K562 (cell line): ENCODE results near the gene TMEM131. TPM values are rescaled to one million over a fixed set of nuclear protein-coding genes. Genes with fewer than 3 reads are reported as not detected.

ENCODE experiments used
- ATAC-seq: fragments of 200-7000 bp; cut with Tn5 transposase; 3 replicates; pipeline ENCODE4 v1.9.1; 2020; ENCODE audit warnings: moderate library complexity
- BruUV-seq: library from RNA; stranded (reverse); fragments of 400-500 nt; replicated peaks from 2 replicates; lab custom pipeline; 2021; lab: Mats Ljungman, UMichigan
- CTCF ChIA-PET: fragments of 300-600 bp; formaldehyde crosslinking; extraction: SDS; loops from one replicate; lab custom pipeline; 2021; ENCODE audit warnings: low intra/inter-chr PET ratio; lab: Yijun Ruan, JAX
- POLR2A ChIA-PET: fragments of 300-600, 350-650 bp; sonication (Branson Sonifier 250); formaldehyde crosslinking; extraction: SDS; loops from one replicate; lab custom pipeline; 2021; ENCODE audit warnings: antibody characterized with exemption, inconsistent platforms; lab: Yijun Ruan, JAX
- DNase-seq, 4 experiments: peaks; one replicate each; pipeline versions ENCODE4 v3.0.0 to v3.0.0-alpha.2; 2011 to 2018; ENCODE audit warnings: low spot score in 3 of 4, mixed read lengths in 3 of 4; ENCODE audit errors: extremely low read depth in 1 of 4
- FAIRE-seq: peaks from 2 replicates; lab custom pipeline; 2011; peaks lifted over from hg19 to GRCh38; lab: Jason Lieb, UNC
- H2AFZ ChIP-seq: 2 replicates; pipeline ENCODE4 v1.6.0; 2011; ENCODE audit warnings: low read depth, low read length, control low read depth, inconsistent platforms
- H3K27ac ChIP-seq: fragments of 200-600 bp; 3 replicates; pipeline ENCODE4 v1.8.0; 2011; ENCODE audit warnings: low read depth, mild to moderate bottlenecking, control low read depth, inconsistent platforms, low read length, moderate library complexity, mixed read lengths; ENCODE audit errors: extremely low read depth
- H3K27me3 ChIP-seq, 2 experiments: fragments of 300-600 bp in 1 of 2; 2 replicates in 1 of 2; 3 replicates in 1 of 2; pipeline versions ENCODE4 v1.6.0 to v1.8.0; 2011; ENCODE audit warnings: inconsistent platforms in 2 of 2, low read length in 2 of 2, mild to moderate bottlenecking in 1 of 2, mixed read lengths in 1 of 2, moderate library complexity in 1 of 2; ENCODE audit not compliant: control insufficient read depth in 2 of 2, insufficient read depth in 2 of 2
- H3K36me3 ChIP-seq: fragments of 300-600 bp; 3 replicates; pipeline ENCODE4 v1.8.0; 2011; ENCODE audit warnings: mild to moderate bottlenecking, low read length, inconsistent platforms; ENCODE audit not compliant: control insufficient read depth, insufficient read depth
- H3K4me1 ChIP-seq, 2 experiments: fragments of 200-600 bp in 1 of 2; replicated peaks in 1 of 2; 2 replicates in 1 of 2; 3 replicates in 1 of 2; pipeline versions ENCODE4 v1.5.1 to v1.8.0; 2011; ENCODE audit warnings: inconsistent platforms in 2 of 2, low read length in 2 of 2, mild to moderate bottlenecking in 1 of 2, mixed read lengths in 1 of 2, moderate library complexity in 1 of 2; ENCODE audit not compliant: control insufficient read depth in 2 of 2, insufficient read depth in 2 of 2
- H3K4me2 ChIP-seq: 2 replicates; pipeline ENCODE4 v1.6.1; 2011; ENCODE audit warnings: low read length, control low read depth, inconsistent platforms, mixed read lengths; ENCODE audit not compliant: insufficient read depth
- H3K4me3 ChIP-seq: fragments of 200-600 bp; sonication (generic), shearing (Covaris generic); 2 replicates; pipeline ENCODE4 v1.5.1; 2016; ENCODE audit warnings: control low read depth, inconsistent platforms
- H3K79me2 ChIP-seq: fragments of 200-600 bp; 3 replicates; pipeline ENCODE4 v1.8.0; 2011; ENCODE audit warnings: low read length, inconsistent platforms; ENCODE audit not compliant: control insufficient read depth, insufficient read depth
- H3K9ac ChIP-seq, 2 experiments: 2 replicates each; pipeline versions ENCODE4 v1.6.0 to v1.6.1; 2011; ENCODE audit warnings: low read depth in 2 of 2, low read length in 2 of 2, control low read depth in 1 of 2, inconsistent platforms in 1 of 2, mild to moderate bottlenecking in 1 of 2, mixed read lengths in 1 of 2; ENCODE audit not compliant: insufficient read depth in 1 of 2
- H3K9me1 ChIP-seq: one replicate; pipeline ENCODE4 v1.6.0; 2011; ENCODE audit warnings: inconsistent platforms, mild to moderate bottlenecking, low read length, moderate library complexity; ENCODE audit not compliant: control insufficient read depth, insufficient read depth
- H3K9me3 ChIP-seq: replicated peaks from 2 replicates; pipeline ENCODE4 v1.5.1; 2011; ENCODE audit warnings: low read depth, low read length, inconsistent platforms; ENCODE audit not compliant: control insufficient read depth, insufficient read depth
- H4K20me1 ChIP-seq: replicated peaks from 2 replicates; pipeline ENCODE4 v1.6.1; 2011; ENCODE audit warnings: low read length, inconsistent platforms, mixed read lengths; ENCODE audit not compliant: control insufficient read depth, insufficient read depth
- CSDE1 ChIP-seq, 2 experiments: fragments of 450-650 bp; IDR thresholded peaks; 2 replicates each; pipeline ENCODE4 v1.6.1; 2016; ENCODE audit warnings: mild to moderate bottlenecking in 1 of 2
- EGR1 ChIP-seq: fragments of 450-650 bp; conservative IDR thresholded peaks from 2 replicates; pipeline ENCODE4 v1.6.1; 2017; ENCODE audit warnings: mild to moderate bottlenecking
- ELF4 ChIP-seq: fragments of 450-650 bp; formaldehyde crosslinking; IDR thresholded peaks from 2 replicates; pipeline ENCODE4 v1.4.0; 2022; ENCODE audit warnings: missing genetic modification characterization
- FOSL1 ChIP-seq: fragments of 200-800 bp; sonication (Bioruptor generic); conservative IDR thresholded peaks from 2 replicates; pipeline ENCODE4 v1.6.1; 2016; ENCODE audit warnings: missing genetic modification characterization, missing compliant biosample characterization
- FOXJ2 ChIP-seq: fragments of 200-800 bp; sonication (Bioruptor generic); IDR thresholded peaks from 2 replicates; pipeline ENCODE4 v1.6.1; 2016; ENCODE audit warnings: missing genetic modification characterization, missing compliant biosample characterization
- JUND ChIP-seq, 2 experiments: IDR thresholded peaks; 2 replicates in 1 of 2; 3 replicates in 1 of 2; pipeline ENCODE4 v1.6.1; 2011; ENCODE audit warnings: borderline replicate concordance in 2 of 2, low read depth in 2 of 2, low read length in 2 of 2, improper control_type of control experiment in 1 of 2, missing biosample characterization in 1 of 2, missing genetic modification characterization in 1 of 2, missing genetic modification reagents in 1 of 2
- SMARCE1 ChIP-seq: fragments of 450-650 bp; IDR thresholded peaks from 2 replicates; pipeline ENCODE4 v1.7.1; 2016; ENCODE audit warnings: mild to moderate bottlenecking
- ZNF444 ChIP-seq: fragments of 250-450 bp; sonication (Bioruptor Pico); IDR thresholded peaks from 2 replicates; pipeline ENCODE4 v1.4.0; 2020; ENCODE audit warnings: mild to moderate bottlenecking, moderate library complexity
- WGBS: fragments of 100-300 bp; shearing (Covaris generic); methylation state at CpG from one replicate; pipeline ENCODE4 v1.1.6; 2016; ENCODE audit warnings: low coverage, mixed read lengths; ENCODE audit not compliant: insufficient coverage; ENCODE audit errors: missing lambda C conversion rate; 5-methylcytosine and 5-hydroxymethylcytosine counted together
- in situ Hi-C: fragments of 300-500 bp; cut with MboI; formaldehyde crosslinking; loops from 4 replicates; pipeline ENCODE4 v1.15.0; 2018; ENCODE audit warnings: inconsistent platforms, mixed read lengths
- intact Hi-C: fragments of 100-400 bp; cut with micrococcal nuclease; formaldehyde crosslinking; loops from 2 replicates; pipeline ENCODE4 v1.14.2; 2022
- polyA plus RNA-seq, 8 experiments: library from polyadenylated mRNA; depleted of rRNA in 4 of 8; stranded (reverse) in 5 of 8; unstranded in 3 of 8; fragments of >200 nt; fragmentation: Nextera tagmentation in 2 of 8; fragmentation: Illumina TruSeq in 1 of 8; extraction: Ambion mirVana in 2 of 8; extraction: Trizol in 1 of 8; gene quantifications; 2 replicates each; pipeline versions ENCODE4 v1.2.1 to v1.2.3, GENCODE V29; 2011 to 2014; ENCODE audit warnings: inconsistent platforms in 1 of 8, missing spikeins in 1 of 8
- total RNA-seq, 7 experiments: library from RNA; depleted of rRNA in 6 of 7; stranded (reverse); fragments of >200 nt in 6 of 7; fragmentation: Illumina TruSeq in 2 of 7; extraction: Trizol in 2 of 7; gene quantifications; 2 replicates each; pipeline versions ENCODE4 v1.2.1 to v1.2.3, GENCODE V29; 2011 to 2021; ENCODE audit warnings: low replicate concordance in 1 of 7

Gene TMEM131
- total and polyA plus RNA-seq, 9 of the 15 experiments (the other 6 are each of a cell fraction or from before 2014, with no cell fraction given), result 2.5 to 21.1 (median 12.4) TPM

DNA sequence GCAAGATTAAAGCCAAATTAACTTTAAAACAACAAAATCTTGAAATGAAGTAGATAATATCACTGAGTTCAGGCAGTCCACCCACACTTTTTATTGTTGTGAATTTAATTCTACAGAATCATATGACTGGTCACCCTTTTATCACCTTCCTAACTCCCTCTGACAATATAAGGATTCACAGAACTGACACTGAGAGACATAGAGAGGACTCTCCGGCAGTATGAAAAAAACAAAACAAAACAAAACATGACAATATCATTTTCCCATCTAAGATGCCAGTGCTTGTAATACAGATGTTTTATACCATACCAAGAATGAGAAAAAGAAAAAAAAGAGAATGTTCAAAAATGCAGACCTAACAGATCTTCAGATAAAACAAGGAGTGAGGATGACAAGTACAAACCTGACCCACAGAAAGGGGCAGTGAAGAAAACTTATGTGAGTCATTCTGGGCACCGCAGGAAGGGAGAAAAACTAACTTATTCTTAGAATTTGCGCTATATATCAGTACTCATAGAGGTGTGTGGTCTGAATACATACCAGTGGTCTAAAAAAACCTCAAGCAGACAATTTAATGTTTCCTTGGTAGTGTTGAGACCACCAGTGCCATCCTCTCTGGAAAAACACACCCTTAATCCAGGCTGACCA lies 145.7 kb downstream of the TMEM131 start:
- no peaks in the 10 kb centered on the region for H3K9me3 ChIP-seq
- no peak overlapping the region for H3K4me2 ChIP-seq
- peak in 2 of 4 experiments; percentile 15 to 24 for DNase-seq
- no peaks in the 10 kb centered on the region for H3K36me3 ChIP-seq
- no peak overlapping the region for H2AFZ ChIP-seq
- POLR2A ChIA-PET, result no interaction called here
- intact Hi-C loops, result no loop called here
- no peaks in the 10 kb centered on the region for H3K27me3 ChIP-seq
- no peak for FAIRE-seq
- 20% methylated on average over 3 of the region's 3 CpGs for WGBS
- ATAC-seq, result 0 out of 3 replicates have a peak, but pooled peaks have one; percentile 38
- H3K4me3 ChIP-seq, result no peak overlapping the region
- H3K9me1 ChIP-seq, result no peaks in the 10 kb centered on the region
- H3K79me2 ChIP-seq, result no peaks in the 10 kb centered on the region; the same call in 2 of the 3 replicates
- CTCF ChIA-PET, result no interaction called here
- BruUV-seq, result no TSS peak
- H3K9ac ChIP-seq, result no peak overlapping the region
- H3K4me1 ChIP-seq, result peaks cover 0 to 5% of the 10 kb centered on the region in 2 experiments; a peak in 2 of 5 replicates
- H3K27ac ChIP-seq, result no peak overlapping the region
- H4K20me1 ChIP-seq, result no peaks in the 10 kb centered on the region
- TF ChIP-seq EGR1, result 0 out of 2 replicates have a peak, but pooled peaks have one; percentile 8
- TF ChIP-seq FOXJ2, result no peak
- TF ChIP-seq SMARCE1, result 0 out of 2 replicates have a peak, but pooled peaks have one; percentile 22
- peak; percentile 71 for TF ChIP-seq FOSL1 (tag)
- no peak for TF ChIP-seq CSDE1 (IDR thresholded peaks at IDR 0.05)
- no peak for TF ChIP-seq ELF4 (CRISPR knock-in tag)
- TF ChIP-seq JUND (IDR thresholded peaks at IDR 0.05; ENCODE audit: borderline replicate concordance, low read depth, low read length), result peak; percentile 39; the same call in 1 of the 2 replicates
- TF ChIP-seq JUND (tag; IDR thresholded peaks at IDR 0.05; ENCODE audit: borderline replicate concordance, low read depth, low read length), result no peak
- TF ChIP-seq ZNF444, result no peak
- in situ Hi-C loops, result no loop called here
